Measurements from ENCODE around the gene CEP76.

DNA sequence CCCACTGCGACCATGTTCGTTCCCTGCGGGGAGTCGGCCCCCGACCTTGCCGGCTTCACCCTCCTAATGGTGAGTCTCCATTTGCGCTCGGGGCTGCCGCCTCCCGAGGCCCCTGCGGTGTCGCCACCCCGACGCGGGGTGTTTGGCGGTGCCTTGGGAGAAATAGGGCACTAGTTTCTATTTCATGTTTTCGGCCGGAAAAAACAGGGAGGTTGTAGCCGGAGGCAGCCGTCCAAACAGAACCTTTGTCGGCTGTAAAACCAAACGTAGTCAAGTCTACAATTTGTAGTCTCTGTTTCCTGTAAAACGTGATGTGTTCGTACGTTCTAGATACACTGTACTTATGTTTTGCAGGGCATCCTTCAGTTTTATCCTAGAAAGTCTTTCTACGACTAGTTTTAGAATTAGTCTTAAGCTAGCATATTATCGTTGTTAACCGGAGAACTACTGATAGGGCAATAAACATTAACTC is 609 bp upstream of the CEP76 start:
- TF ChIP-seq POLR2A (IDR thresholded peaks at IDR 0.05; ENCODE audit: low read depth, low read length) (no peak), POLR2AphosphoS5 (IDR thresholded peaks at IDR 0.05; ENCODE audit: low read depth, low read length) (no peak)

Measured in GM12892 (cell line).